Heart right ventricle (tissue), 16 donors: Measurements from ENCODE around the gene MMAB. TPM values are rescaled to one million over a fixed set of nuclear protein-coding genes. Genes with fewer than 3 reads are reported as not detected.

Experiments
- ATAC-seq, 8 donors: fragments of 200-7000 bp; cut with Tn5 transposase; one replicate each; pipeline ENCODE4 v1.9.1; 2020; ENCODE audit warnings: mild to moderate bottlenecking in 8 of 8, moderate library complexity in 8 of 8, moderate number of reproducible peaks in 1 of 8
- DNase-seq, 2 donors: peaks; one replicate each; pipeline ENCODE4 v3.0.0-alpha.2; 2020
- H3K27ac ChIP-seq, 10 donors: fragments of 200-600 bp; sonication (generic) in 2 of 10; one replicate each; pipeline versions ENCODE4 v1.5.0 to v1.8.0; 2020 to 2022; ENCODE audit warnings: mild to moderate bottlenecking in 3 of 10
- H3K27me3 ChIP-seq, 7 donors: fragments of 200-600 bp; one replicate each; pipeline ENCODE4 v1.8.0; 2021 to 2022; ENCODE audit warnings: mild to moderate bottlenecking in 2 of 7
- H3K36me3 ChIP-seq, 9 donors: fragments of 200-600 bp; sonication (generic) in 1 of 9; one replicate each; pipeline versions ENCODE4 v1.5.0 to v1.8.0; 2020 to 2022; ENCODE audit warnings: mild to moderate bottlenecking in 2 of 9
- H3K4me1 ChIP-seq, 9 donors: fragments of 200-600 bp; sonication (generic) in 1 of 9; one replicate each; pipeline versions ENCODE4 v1.5.0 to v1.8.0; 2020 to 2022; ENCODE audit warnings: mild to moderate bottlenecking in 4 of 9
- H3K4me3 ChIP-seq, 10 donors: fragments of 200-600 bp; sonication (generic) in 2 of 10; one replicate each; pipeline versions ENCODE4 v1.5.0 to v1.8.0; 2020 to 2022; ENCODE audit warnings: mild to moderate bottlenecking in 7 of 10, moderate library complexity in 2 of 10
- H3K9me3 ChIP-seq, 11 donors: fragments of 200-600 bp in 10 of 11; sonication (generic) in 2 of 11; one replicate each; pipeline versions ENCODE4 v1.5.0 to v1.8.0; 2013 to 2022; ENCODE audit warnings: mild to moderate bottlenecking in 2 of 11, control low read depth in 1 of 11, moderate library complexity in 1 of 11
- CTCF ChIP-seq, 9 donors: fragments of 200-600 bp; sonication (generic) in 2 of 9; IDR thresholded peaks; one replicate each; pipeline versions ENCODE4 v1.5.0 to v1.8.0; 2021 to 2022; ENCODE audit warnings: antibody characterized with exemption in 9 of 9, mild to moderate bottlenecking in 5 of 9, moderate library complexity in 1 of 9
- WGBS, 2 donors: extraction: QIAGEN DNeasy Blood & Tissue Kit; methylation state at CpG; one replicate each; pipeline ENCODE4 v1.1.7; 2013; ENCODE audit warnings: inconsistent platforms in 1 of 2; 5-methylcytosine and 5-hydroxymethylcytosine counted together
- intact Hi-C, 10 donors: fragments of 100-400 bp; cut with DNase I; formaldehyde crosslinking; loops; one replicate each; pipeline versions ENCODE4 v1.11.1 to v1.14.2; 2022
- polyA plus RNA-seq, 2 donors: library from polyadenylated mRNA; stranded (reverse); fragments of 200-250 nt; gene quantifications; one replicate each; pipeline ENCODE4 v1.2.3, GENCODE V29; 2013
- total RNA-seq, 10 donors: library from RNA; stranded (reverse); fragmentation: NEBNext Ultra II Directional in 3 of 10; extraction: Animal tissue kit (Norgen Biotek cat#: 25700) in 3 of 10; gene quantifications; one replicate each; pipeline versions ENCODE4 v1.2.1 to v1.2.4, GENCODE V29; 2021 to 2023
- donor health status: Arrhythmogenic right ventricular cardiomyopathy.
- donor health status: ischemic (EF 13 %, LVEDD 7.1; RV severe dilation, severe dysfunction).
- donor health status: healthy with polysubstance abuse.
- donor health status: DM: no; HTN: yes; CAD: no.
- donor health status: DM: no; HTN: no; CAD: no.
- donor health status: ischemic (EF 25% LVEDD 6.9; RV normal size, moderate dysfunction).
- donor health status: ischemic (EF 25% LVEDD 5.7; RV mildly dilated, moderate dysfunction).
- donor health status: healthy.
- donor health status: DM: yes; HTN: yes; CAD: no.
- donor health status: Ischemic cardiomyopathy.
- donor health status: ischemic (EF 35%, LVEDD 5.7; RV mildly dilated, moderate dysfunction).
- donor health status: nonischemic (EF 11% LVEDD 7.7; RV severe dilation, severe dysfunction).
- donor health status: DM: yes; HTN: yes; CAD: no.
- donor health status: PGD.
- donor health status: ischemic (EF 29% LVEDD 5.4; RV normal size, mild dysfunction).
- donor health status: nonischemic (EF 23%, LVEDD 6.1; RV moderate dilation, normal function).

Gene MMAB
- total and polyA plus RNA-seq, 12 donors = 27.7 to 50.7 (median 42.2) TPM

- H3K27ac ChIP-seq = peak overlapping the region in 2 of 10 donors; percentile 89 to 92
- H3K36me3 ChIP-seq = peaks cover 0 to 67% (median 14%) of the 10 kb centered on the region in 9 donors
- intact Hi-C loops = loop anchor here in 5 of 10 donors (2.0 to 10.0 kb wide), 4 partner anchors 47 to 55 kb away; no protein-coding TSS in a partner anchor
Measured at GRCh38 chr12:109571773-109572505, 1.4 kb downstream of the MMAB start.

GRCh38 chr12:109568486-109568885, 4.8 kb downstream of the MMAB start:
- Histone ChIP-seq H3K4me3 (no peak overlapping the region), H3K36me3 (peaks cover 0 to 77% (median 16%) of the 10 kb centered on the region in 9 donors)

More at GRCh38 chr12:109571773-109572505, 1.4 kb downstream of the MMAB start:
- H3K4me1 ChIP-seq = peaks cover 4 to 37% (median 18%) of the 10 kb centered on the region in 9 donors
- no peaks in the 10 kb centered on the region for H3K9me3 ChIP-seq
- ATAC-seq (no peak), DNase-seq (no peak)
- no peak for TF ChIP-seq CTCF (IDR thresholded peaks at IDR 0.05)
- 88 to 89% methylated on average over 5 of the region's 5 CpGs for WGBS, 2 donors
- H3K27me3 ChIP-seq = no peaks in the 10 kb centered on the region
- no peak overlapping the region for H3K4me3 ChIP-seq

GRCh38 chr12:109567967-109568366, 5.3 kb downstream of the MMAB start:
- no peak for DNase-seq
- Histone ChIP-seq H3K27me3 (no peaks in the 10 kb centered on the region), H3K27ac (no peak overlapping the region), H3K9me3 (no peaks in the 10 kb centered on the region), H3K4me3 (no peak overlapping the region), H3K4me1 (peaks cover 6 to 38% (median 12%) of the 10 kb centered on the region in 9 donors), H3K36me3 (peaks cover 0 to 82% (median 16%) of the 10 kb centered on the region in 9 donors)
- intact Hi-C loops = no loop called here
- TF ChIP-seq CTCF (IDR thresholded peaks at IDR 0.05) = no peak
- peak in 1 of 8 donors; percentile 53 for ATAC-seq
- WGBS, 2 donors = 84 to 85% methylated on average over 3 of the region's 3 CpGs

More at GRCh38 chr12:109568486-109568885, 4.8 kb downstream of the MMAB start:
- Histone ChIP-seq H3K9me3 (no peaks in the 10 kb centered on the region), H3K27me3 (no peaks in the 10 kb centered on the region), H3K4me1 (peaks cover 4 to 35% (median 13%) of the 10 kb centered on the region in 9 donors), H3K27ac (no peak overlapping the region)
- ATAC-seq (no peak), DNase-seq (no peak)
- intact Hi-C loops = no loop called here
- WGBS, 2 donors = 87 to 94% methylated on average over 7 of the region's 7 CpGs
- TF ChIP-seq CTCF (IDR thresholded peaks at IDR 0.05) = no peak

GRCh38 chr12:109567296-109567695, 6.0 kb downstream of the MMAB start:
- Histone ChIP-seq H3K4me1 (peaks cover under 1 to 34% (median 6%) of the 10 kb centered on the region in 9 donors), H3K27ac (no peak overlapping the region), H3K9me3 (no peaks in the 10 kb centered on the region), H3K27me3 (no peaks in the 10 kb centered on the region), H3K36me3 (peaks cover 0 to 89% (median 18%) of the 10 kb centered on the region in 9 donors), H3K4me3 (no peak overlapping the region)
- DNase-seq (no peak), ATAC-seq (no peak)
- intact Hi-C loops = no loop called here
- 91 to 92% methylated on average over 10 of the region's 10 CpGs for WGBS, 2 donors
- no peak for TF ChIP-seq CTCF (IDR thresholded peaks at IDR 0.05)
